Mesenchymal stem cell (in vitro differentiated cells and primary cell): Measurements from ENCODE around the gene TRPM4.
A peak's percentile ranks its signal among the peaks of the same experiment; 100 is the strongest.
"Not testable (repeated sequence)": the region's sequence is repeated elsewhere in the genome, so short reads cannot be mapped to it uniquely, and the experiment has no call there.

ENCODE experiments used
- DNase-seq: peaks from one replicate; pipeline ENCODE4 v3.0.0-alpha.2; 2013
- H2AFZ ChIP-seq: one replicate; pipeline ENCODE4 v1.6.1; 2013; ENCODE audit warnings: low read depth, mild to moderate bottlenecking, control low read depth, inconsistent platforms, low read length, moderate library complexity
- H2AK5ac ChIP-seq: 2 replicates; pipeline ENCODE4 v1.6.1; 2013; ENCODE audit warnings: low read length, moderate library complexity, mild to moderate bottlenecking, inconsistent platforms; ENCODE audit not compliant: severe bottlenecking
- H2BK120ac ChIP-seq: one replicate; pipeline ENCODE4 v1.6.1; 2013; ENCODE audit warnings: low read depth, mild to moderate bottlenecking, inconsistent platforms, low read length, moderate library complexity
- H2BK12ac ChIP-seq, 2 experiments: one replicate each; pipeline ENCODE4 v1.6.1; 2013; ENCODE audit warnings: inconsistent platforms in 2 of 2, low read length in 2 of 2, mild to moderate bottlenecking in 2 of 2, moderate library complexity in 2 of 2, control low read depth in 1 of 2
- H2BK15ac ChIP-seq: one replicate; pipeline ENCODE4 v1.6.1; 2013; ENCODE audit warnings: mild to moderate bottlenecking, low read depth, inconsistent platforms; ENCODE audit not compliant: poor library complexity, severe bottlenecking
- H2BK5ac ChIP-seq: 2 replicates; pipeline ENCODE4 v1.6.1; 2013; ENCODE audit warnings: low read depth, mild to moderate bottlenecking, low read length, control low read depth, inconsistent platforms; ENCODE audit not compliant: poor library complexity, severe bottlenecking
- H3K14ac ChIP-seq, 2 experiments: one replicate each; pipeline ENCODE4 v1.6.1; 2013; ENCODE audit warnings: inconsistent platforms in 2 of 2, low read length in 2 of 2, control low read depth in 1 of 2, mild to moderate bottlenecking in 1 of 2, moderate library complexity in 1 of 2
- H3K18ac ChIP-seq, 2 experiments: one replicate each; pipeline ENCODE4 v1.6.1; 2013; ENCODE audit warnings: inconsistent platforms in 2 of 2, low read length in 2 of 2, control low read depth in 1 of 2, low read depth in 1 of 2, mild to moderate bottlenecking in 1 of 2
- H3K23ac ChIP-seq, 2 experiments: one replicate each; pipeline ENCODE4 v1.6.1; 2013; ENCODE audit warnings: inconsistent platforms in 2 of 2, low read length in 2 of 2, mild to moderate bottlenecking in 2 of 2, moderate library complexity in 2 of 2, control low read depth in 1 of 2
- H3K27ac ChIP-seq: 2 replicates; pipeline ENCODE4 v1.5.1; 2013; ENCODE audit warnings: mild to moderate bottlenecking, moderate library complexity, low read length, control low read depth, inconsistent platforms; ENCODE audit not compliant: poor library complexity, severe bottlenecking
- H3K27me3 ChIP-seq, 2 experiments: 2 replicates each; pipeline versions ENCODE4 v1.6.1 to v1.7.0; 2013; ENCODE audit warnings: low read length in 2 of 2, mild to moderate bottlenecking in 2 of 2, moderate library complexity in 2 of 2, control low read depth in 1 of 2, inconsistent platforms in 1 of 2; ENCODE audit not compliant: control insufficient read depth in 1 of 2, insufficient read depth in 1 of 2
- H3K36me3 ChIP-seq, 2 experiments: 2 replicates each; pipeline versions ENCODE4 v1.6.1 to v1.7.0; 2013; ENCODE audit warnings: low read length in 2 of 2, control low read depth in 1 of 2, inconsistent platforms in 1 of 2, low read depth in 1 of 2, mild to moderate bottlenecking in 1 of 2; ENCODE audit not compliant: insufficient read depth in 2 of 2, control insufficient read depth in 1 of 2
- H3K4ac ChIP-seq, 2 experiments: one replicate each; pipeline ENCODE4 v1.6.1; 2013; ENCODE audit warnings: inconsistent platforms in 2 of 2, low read length in 2 of 2, mild to moderate bottlenecking in 2 of 2, moderate library complexity in 2 of 2, control low read depth in 1 of 2, low read depth in 1 of 2
- H3K4me1 ChIP-seq: 2 replicates; pipeline ENCODE4 v1.6.1; 2013; ENCODE audit warnings: low read depth, low read length, control low read depth; ENCODE audit not compliant: control insufficient read depth, insufficient read depth
- H3K4me2 ChIP-seq: 2 replicates; pipeline ENCODE4 v1.6.1; 2013; ENCODE audit warnings: low read length, mild to moderate bottlenecking, inconsistent platforms; ENCODE audit not compliant: poor library complexity, severe bottlenecking
- H3K4me3 ChIP-seq, 2 experiments: 2 replicates each; pipeline versions ENCODE4 v1.5.1 to v1.7.0; 2013; ENCODE audit warnings: low read length in 2 of 2, mild to moderate bottlenecking in 2 of 2, control low read depth in 1 of 2, low read depth in 1 of 2; ENCODE audit not compliant: insufficient read depth in 1 of 2
- H3K79me1 ChIP-seq: replicated peaks from 2 replicates; pipeline ENCODE4 v1.6.1; 2013; ENCODE audit warnings: mild to moderate bottlenecking, control low read depth, low read length, inconsistent platforms; ENCODE audit not compliant: poor library complexity, severe bottlenecking
- H3K9ac ChIP-seq: 2 replicates; pipeline ENCODE4 v1.7.0; 2013; ENCODE audit warnings: mild to moderate bottlenecking, low read length, moderate library complexity
- H3K9me3 ChIP-seq: 2 replicates; pipeline ENCODE4 v1.7.0; 2013; ENCODE audit warnings: mild to moderate bottlenecking, low read length; ENCODE audit not compliant: control insufficient read depth
- H4K8ac ChIP-seq: one replicate; pipeline ENCODE4 v1.6.1; 2013; ENCODE audit warnings: inconsistent platforms, mild to moderate bottlenecking, low read length, moderate library complexity
- H4K91ac ChIP-seq: one replicate; pipeline ENCODE4 v1.6.1; 2013; ENCODE audit warnings: mild to moderate bottlenecking, low read length, inconsistent platforms
- WGBS: methylation state at CpG from one replicate; pipeline ENCODE4 v1.1.7; 2013; ENCODE audit warnings: mixed read lengths; 5-methylcytosine and 5-hydroxymethylcytosine counted together

The TRPM4 gene

GRCh38 chr19:49182010-49182847 lies 24.6 kb downstream of the TRPM4 start:
- WGBS = 80% methylated on average over 19 of the region's 20 CpGs
- H3K9ac ChIP-seq, H2BK12ac ChIP-seq, H3K23ac ChIP-seq, H3K27ac ChIP-seq, H3K4me2 ChIP-seq, H2AK5ac ChIP-seq, H3K4me3 ChIP-seq, H3K79me1 ChIP-seq, H3K27me3 ChIP-seq, H3K18ac ChIP-seq, H3K4ac ChIP-seq, H3K9me3 ChIP-seq, H2BK15ac ChIP-seq, DNase-seq, H2BK5ac ChIP-seq, H2BK120ac ChIP-seq, H3K4me1 ChIP-seq, H4K91ac ChIP-seq, H3K14ac ChIP-seq, H2AFZ ChIP-seq, H4K8ac ChIP-seq: not testable (repeated sequence)
- peaks cover 35 to 58% of the 10 kb centered on the region in 2 experiments for H3K36me3 ChIP-seq

GRCh38 chr19:49182848-49183375 lies 25.3 kb downstream of the TRPM4 start:
- no peak for DNase-seq
- Histone ChIP-seq H3K4me2 (no peak overlapping the region), H3K4ac (no peak overlapping the region), H2AK5ac (no peak overlapping the region), H2BK120ac (no peak overlapping the region), H4K91ac (no peak overlapping the region), H3K4me1 (no peaks in the 10 kb centered on the region), H3K36me3 (peaks cover 37 to 65% of the 10 kb centered on the region in 2 experiments), H4K8ac (no peak overlapping the region), H3K4me3 (no peak overlapping the region), H3K27me3 (no peaks in the 10 kb centered on the region), H2BK15ac (no peak overlapping the region), H3K27ac (no peak overlapping the region), H2AFZ (no peak overlapping the region), H3K23ac (no peak overlapping the region), H3K9ac (no peak overlapping the region), H3K9me3 (no peaks in the 10 kb centered on the region), H3K14ac (no peak overlapping the region), H2BK12ac (no peak overlapping the region), H3K18ac (no peak overlapping the region), H2BK5ac (no peak overlapping the region), H3K79me1 (no peaks in the 10 kb centered on the region)
- WGBS = 78% methylated on average over 26 of the region's 26 CpGs

- WGBS = 68% methylated on average over 5 of the region's 5 CpGs
Measured at GRCh38 chr19:49186108-49186507, 28.5 kb downstream of the TRPM4 start.

GRCh38 chr19:49188626-49189200 lies 31.1 kb downstream of the TRPM4 start:
- no peaks in the 10 kb centered on the region for H3K27me3 ChIP-seq
- H4K91ac ChIP-seq = no peak overlapping the region
- H2AK5ac ChIP-seq = no peak overlapping the region
- peaks cover 2% of the 10 kb centered on the region for H3K4me1 ChIP-seq
- no peak overlapping the region for H3K4ac ChIP-seq
- no peak for DNase-seq
- H3K4me2 ChIP-seq = no peak overlapping the region
- WGBS = 80% methylated on average over 20 of the region's 21 CpGs
- H3K36me3 ChIP-seq = peaks cover 55 to 87% of the 10 kb centered on the region in 2 experiments
- no peak overlapping the region for H3K23ac ChIP-seq
- H2BK120ac ChIP-seq = no peak overlapping the region
- no peak overlapping the region for H2BK15ac ChIP-seq
- H3K4me3 ChIP-seq = no peak overlapping the region
- H4K8ac ChIP-seq = peak overlapping the region; percentile 1
- H3K14ac ChIP-seq = no peak overlapping the region
- no peak overlapping the region for H3K27ac ChIP-seq
- H3K9me3 ChIP-seq = no peaks in the 10 kb centered on the region
- H3K79me1 ChIP-seq = peaks cover 1% of the 10 kb centered on the region
- no peak overlapping the region for H2BK5ac ChIP-seq
- no peak overlapping the region for H2AFZ ChIP-seq
- H2BK12ac ChIP-seq = no peak overlapping the region
- no peak overlapping the region for H3K18ac ChIP-seq
- H3K9ac ChIP-seq = no peak overlapping the region

More at GRCh38 chr19:49186108-49186507, 28.5 kb downstream of the TRPM4 start:
- no peak overlapping the region for H3K4ac ChIP-seq
- H2AK5ac ChIP-seq = no peak overlapping the region
- H3K14ac ChIP-seq = no peak overlapping the region
- peaks cover 56 to 82% of the 10 kb centered on the region in 2 experiments for H3K36me3 ChIP-seq
- no peak overlapping the region for H2BK5ac ChIP-seq
- H4K8ac ChIP-seq = no peak overlapping the region
- H3K27me3 ChIP-seq = no peaks in the 10 kb centered on the region
- no peak overlapping the region for H3K4me3 ChIP-seq
- no peak overlapping the region for H3K23ac ChIP-seq
- no peak overlapping the region for H4K91ac ChIP-seq
- no peaks in the 10 kb centered on the region for H3K9me3 ChIP-seq
- H2BK12ac ChIP-seq = no peak overlapping the region
- H3K27ac ChIP-seq = no peak overlapping the region
- H2BK15ac ChIP-seq = no peak overlapping the region
- no peak overlapping the region for H3K18ac ChIP-seq
- no peak overlapping the region for H3K9ac ChIP-seq
- peaks cover 2% of the 10 kb centered on the region for H3K4me1 ChIP-seq
- no peak for DNase-seq
- H2AFZ ChIP-seq = no peak overlapping the region
- no peak overlapping the region for H2BK120ac ChIP-seq
- H3K4me2 ChIP-seq = no peak overlapping the region
- H3K79me1 ChIP-seq = peaks cover 1% of the 10 kb centered on the region
